B cell (primary cell): Measurements from ENCODE around the gene ADAMTS17.

Experiments used
- CTCF ChIP-seq: fragments of 200-600 bp; IDR thresholded peaks from one replicate; pipeline ENCODE4 v1.8.0; 2022; ENCODE audit warnings: antibody characterized with exemption, mild to moderate bottlenecking
- EZH2 ChIP-seq: IDR thresholded peaks from 2 replicates; pipeline ENCODE4 v1.6.1; 2012; ENCODE audit warnings: borderline replicate concordance, low read depth, mild to moderate bottlenecking, moderate library complexity, low read length; ENCODE audit not compliant: insufficient read depth, poor library complexity, severe bottlenecking

- no peak for TF ChIP-seq CTCF
- TF ChIP-seq EZH2, result no peak
These were observed 207.2 kb downstream of the ADAMTS17 start for GRCh38 chr15:100134586-100134985.
